ENCODE data around the gene CYP24A1.

Gene CYP24A1

GRCh38 chr20:54203281-54203680, 29.5 kb upstream of the CYP24A1 start:
- no peak for DNase-seq (ENCODE audit: low read depth, low spot score)

- DNase-seq (ENCODE audit: low read depth, low spot score) = no peak
These were observed 27.6 kb upstream of the CYP24A1 start for GRCh38 chr20:54201268-54201846.

GRCh38 chr20:54200487-54201267, 26.9 kb upstream of the CYP24A1 start:
- DNase-seq (ENCODE audit: low read depth, low spot score) = no peak

- DNase-seq (ENCODE audit: low read depth, low spot score) = peak; percentile 55
These were observed 26.0 kb upstream of the CYP24A1 start for GRCh38 chr20:54199721-54200176.

GRCh38 chr20:54199283-54199682, 25.5 kb upstream of the CYP24A1 start:
- DNase-seq (ENCODE audit: low read depth, low spot score) = no peak

GRCh38 chr20:54197621-54198604, 24.1 kb upstream of the CYP24A1 start:
- no peak for DNase-seq (ENCODE audit: low read depth, low spot score)

GRCh38 chr20:54195483-54196472, 22.0 kb upstream of the CYP24A1 start:
- DNase-seq (ENCODE audit: low read depth, low spot score) = no peak

- no peak for DNase-seq (ENCODE audit: low read depth, low spot score)
These were observed 21.1 kb upstream of the CYP24A1 start for GRCh38 chr20:54194724-54195438.

- DNase-seq (ENCODE audit: low read depth, low spot score) = no peak
These were observed 20.0 kb upstream of the CYP24A1 start for GRCh38 chr20:54193817-54194216.

- no peak for DNase-seq (ENCODE audit: low read depth, low spot score)
These were observed 16.4 kb upstream of the CYP24A1 start for GRCh38 chr20:54190217-54190616.

- DNase-seq (ENCODE audit: low read depth, low spot score) = no peak
These were observed 15.8 kb upstream of the CYP24A1 start for GRCh38 chr20:54189630-54190029.

- DNase-seq (ENCODE audit: low read depth, low spot score) = no peak
These were observed 14.5 kb upstream of the CYP24A1 start for GRCh38 chr20:54188132-54188849.

- no peak for DNase-seq (ENCODE audit: low read depth, low spot score)
These were observed 11.3 kb upstream of the CYP24A1 start for GRCh38 chr20:54184904-54185626.

GRCh38 chr20:54184071-54184470, 10.3 kb upstream of the CYP24A1 start:
- DNase-seq (ENCODE audit: low read depth, low spot score) = no peak

GRCh38 chr20:54180931-54181330, 7.1 kb upstream of the CYP24A1 start:
- no peak for DNase-seq (ENCODE audit: low read depth, low spot score)

GRCh38 chr20:54179946-54180345, 6.2 kb upstream of the CYP24A1 start:
- DNase-seq (ENCODE audit: low read depth, low spot score) = no peak

GRCh38 chr20:54178256-54178655, 4.5 kb upstream of the CYP24A1 start:
- DNase-seq (ENCODE audit: low read depth, low spot score) = no peak

GRCh38 chr20:54177378-54177777, 3.6 kb upstream of the CYP24A1 start:
- no peak for DNase-seq (ENCODE audit: low read depth, low spot score)

GRCh38 chr20:54176610-54177009, 2.8 kb upstream of the CYP24A1 start:
- DNase-seq (ENCODE audit: low read depth, low spot score) = no peak
